Caco-2 (cell line): ENCODE measurements around the gene RAB10. TPM values are rescaled to one million over a fixed set of nuclear protein-coding genes. Genes with fewer than 3 reads are reported as not detected.

Experiments
- BruUV-seq: library from RNA; stranded (reverse); fragments of 400-500 nt; replicated peaks from 2 replicates; lab custom pipeline; 2021; lab: Mats Ljungman, UMichigan
- CTCF ChIA-PET: fragments of 300-600 bp; sonication (Branson Sonifier 250); formaldehyde crosslinking; loops from one replicate; lab custom pipeline; 2022; ENCODE audit warnings: antibody characterized with exemption; lab: Charles Lee
- POLR2A ChIA-PET: fragments of 300-600 bp; sonication (Branson Sonifier 250); formaldehyde crosslinking; loops from one replicate; lab custom pipeline; 2022; ENCODE audit warnings: antibody characterized with exemption; lab: Charles Lee
- DNase-seq, 2 experiments: peaks; one replicate each; pipeline versions ENCODE4 v3.0.0 to v3.0.0-alpha.2; 2020 to 2022
- H3K27me3 ChIP-seq: replicated peaks from 2 replicates; pipeline ENCODE4 v1.6.0; 2011; ENCODE audit warnings: low read length; ENCODE audit not compliant: control insufficient read depth, insufficient read depth
- H3K36me3 ChIP-seq: 2 replicates; pipeline ENCODE4 v1.5.1; 2011; ENCODE audit warnings: low read length; ENCODE audit not compliant: control insufficient read depth, insufficient read depth
- H3K4me1 ChIP-seq: fragments of 250-450 bp; sonication (Bioruptor Pico); 2 replicates; pipeline ENCODE4 v1.5.1; 2020; ENCODE audit warnings: mild to moderate bottlenecking
- H3K4me3 ChIP-seq: 2 replicates; pipeline ENCODE4 v1.5.1; 2011; ENCODE audit warnings: low read depth, mild to moderate bottlenecking, control low read depth, low read length
- H3K9me3 ChIP-seq: fragments of 250-450 bp; sonication (Bioruptor Pico); 2 replicates; pipeline ENCODE4 v1.5.1; 2020; ENCODE audit warnings: mild to moderate bottlenecking, moderate library complexity
- H3K27ac Mint-ChIP-seq: one replicate; pipeline ENCODE4 v1.8.0; 2022; ENCODE audit warnings: mixed read lengths; ENCODE audit not compliant: unreplicated experiment
- H3K27me3 Mint-ChIP-seq: one replicate; pipeline ENCODE4 v1.8.0; 2022; ENCODE audit warnings: mixed read lengths; ENCODE audit not compliant: insufficient read depth, unreplicated experiment
- H3K36me3 Mint-ChIP-seq: one replicate; pipeline ENCODE4 v1.8.0; 2022; ENCODE audit warnings: mild to moderate bottlenecking, mixed read lengths; ENCODE audit not compliant: insufficient read depth, unreplicated experiment
- H3K4me1 Mint-ChIP-seq: one replicate; pipeline ENCODE4 v1.8.0; 2022; ENCODE audit warnings: low read depth, mixed read lengths; ENCODE audit not compliant: unreplicated experiment
- H3K4me3 Mint-ChIP-seq: one replicate; pipeline ENCODE4 v1.8.0; 2022; ENCODE audit warnings: mild to moderate bottlenecking, moderate library complexity, mixed read lengths; ENCODE audit not compliant: unreplicated experiment
- H3K9me3 Mint-ChIP-seq: one replicate; pipeline ENCODE4 v1.8.0; 2022; ENCODE audit warnings: mixed read lengths; ENCODE audit not compliant: unreplicated experiment
- intact Hi-C: fragments of 100-400 bp; cut with micrococcal nuclease; formaldehyde crosslinking; loops from one replicate; pipeline ENCODE4 v1.10.0; 2022; ENCODE audit not compliant: unreplicated experiment
- total RNA-seq: library from RNA; stranded (reverse); gene quantifications from 2 replicates; pipeline ENCODE4 v1.2.3, GENCODE V29; 2022
- TF ChIP-seq, protein P1 (sequence below), 2 experiments: fragments of 200-600 bp in 1 of 2; IDR thresholded peaks; 1 replicate in 1 of 2; 2 replicates in 1 of 2; pipeline versions ENCODE4 v1.5.1 to v1.8.0; 2011 to 2022; ENCODE audit warnings: antibody characterized with exemption in 1 of 2, control low read depth in 1 of 2, inconsistent platforms in 1 of 2, low read depth in 1 of 2, low read length in 1 of 2, mild to moderate bottlenecking in 1 of 2, moderate library complexity in 1 of 2; ENCODE audit not compliant: insufficient read depth in 1 of 2, severe bottlenecking in 1 of 2, unreplicated experiment in 1 of 2

The RAB10 gene
- total RNA-seq, 1 experiment from 2014 or later: 213 TPM

DNA sequence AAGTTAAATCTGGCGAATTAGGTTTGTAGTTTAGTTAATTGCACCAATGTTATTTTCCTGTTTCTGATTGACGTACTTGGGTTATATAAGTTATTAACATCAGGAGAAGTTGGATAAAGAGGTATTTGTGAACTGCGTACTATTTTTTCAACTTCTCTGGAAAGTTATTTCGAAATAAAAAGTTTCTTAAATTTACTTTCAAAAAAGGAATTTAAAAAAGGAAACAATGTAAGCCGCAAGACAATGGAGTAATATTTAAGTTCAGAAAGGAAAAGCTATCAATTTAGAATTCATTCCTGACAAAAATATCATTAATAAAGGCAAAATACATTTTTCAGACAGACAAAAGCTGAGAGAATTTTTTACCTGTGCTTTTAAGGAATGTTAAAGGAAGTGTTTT is 47.7 kb downstream of the RAB10 start:
- Mint-ChIP-seq H3K9me3 (peaks cover 54% of the 10 kb centered on the region), H3K4me1 (peaks cover 21% of the 10 kb centered on the region), H3K27me3 (no peaks in the 10 kb centered on the region), H3K36me3 (peaks cover 79% of the 10 kb centered on the region), H3K27ac (peak overlapping the region; percentile 11), H3K4me3 (no peak overlapping the region)
- no TSS peak for BruUV-seq
- TF ChIP-seq, protein P1, sequence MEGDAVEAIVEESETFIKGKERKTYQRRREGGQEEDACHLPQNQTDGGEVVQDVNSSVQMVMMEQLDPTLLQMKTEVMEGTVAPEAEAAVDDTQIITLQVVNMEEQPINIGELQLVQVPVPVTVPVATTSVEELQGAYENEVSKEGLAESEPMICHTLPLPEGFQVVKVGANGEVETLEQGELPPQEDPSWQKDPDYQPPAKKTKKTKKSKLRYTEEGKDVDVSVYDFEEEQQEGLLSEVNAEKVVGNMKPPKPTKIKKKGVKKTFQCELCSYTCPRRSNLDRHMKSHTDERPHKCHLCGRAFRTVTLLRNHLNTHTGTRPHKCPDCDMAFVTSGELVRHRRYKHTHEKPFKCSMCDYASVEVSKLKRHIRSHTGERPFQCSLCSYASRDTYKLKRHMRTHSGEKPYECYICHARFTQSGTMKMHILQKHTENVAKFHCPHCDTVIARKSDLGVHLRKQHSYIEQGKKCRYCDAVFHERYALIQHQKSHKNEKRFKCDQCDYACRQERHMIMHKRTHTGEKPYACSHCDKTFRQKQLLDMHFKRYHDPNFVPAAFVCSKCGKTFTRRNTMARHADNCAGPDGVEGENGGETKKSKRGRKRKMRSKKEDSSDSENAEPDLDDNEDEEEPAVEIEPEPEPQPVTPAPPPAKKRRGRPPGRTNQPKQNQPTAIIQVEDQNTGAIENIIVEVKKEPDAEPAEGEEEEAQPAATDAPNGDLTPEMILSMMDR (IDR thresholded peaks at IDR 0.05; ENCODE audit: insufficient read depth in 1 of 2, low read depth in 1 of 2, low read length in 1 of 2, severe bottlenecking in 1 of 2, unreplicated experiment in 1 of 2): no peak
- POLR2A ChIA-PET: no interaction called here
- no peaks in the 10 kb centered on the region for H3K27me3 ChIP-seq
- no peak for DNase-seq
- H3K4me1 ChIP-seq: no peaks in the 10 kb centered on the region
- no peak overlapping the region for H3K4me3 ChIP-seq
- CTCF ChIA-PET: no interaction called here
- H3K9me3 ChIP-seq: no peaks in the 10 kb centered on the region; the same call in 1 of the 2 replicates
- intact Hi-C loops: no loop called here
- H3K36me3 ChIP-seq: peaks cover 3% of the 10 kb centered on the region

DNA sequence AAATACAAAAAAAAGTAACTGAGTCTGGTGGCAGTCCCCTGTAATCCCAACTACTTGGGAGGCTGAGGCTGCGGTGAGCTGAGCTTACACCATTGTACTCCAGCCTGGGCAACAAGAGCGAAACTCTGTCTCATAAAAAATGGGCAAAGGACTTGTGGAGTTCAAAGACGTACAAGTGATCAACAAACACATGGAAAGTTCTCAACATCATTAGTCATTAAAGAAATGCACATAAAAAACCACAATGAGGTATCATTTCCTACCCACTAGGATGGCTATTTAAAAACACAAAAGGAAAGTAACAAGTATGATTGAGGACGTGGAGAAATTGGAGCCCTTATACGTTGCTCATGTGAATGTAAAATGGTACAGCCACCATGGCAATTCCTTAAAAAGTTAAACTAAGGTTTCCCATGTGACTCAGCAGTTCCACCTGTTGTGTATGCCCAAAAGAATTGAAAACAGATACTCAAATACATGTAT is 52.3 kb downstream of the RAB10 start:
- ChIA-PET CTCF (interaction anchor here (0.9 kb wide), 1 partner anchor 10 kb away, joined by 4 read pairs; no protein-coding TSS in a partner anchor), POLR2A (no interaction called here)
- Histone ChIP-seq H3K36me3 (no peaks in the 10 kb centered on the region), H3K27me3 (no peaks in the 10 kb centered on the region), H3K4me3 (no peak overlapping the region), H3K9me3 (no peaks in the 10 kb centered on the region; the same call in 1 of the 2 replicates), H3K4me1 (no peaks in the 10 kb centered on the region)
- peaks cover 56% of the 10 kb centered on the region for H3K36me3 Mint-ChIP-seq
- peaks cover 23% of the 10 kb centered on the region for H3K9me3 Mint-ChIP-seq
- no peak for DNase-seq
- peaks cover 11% of the 10 kb centered on the region for H3K4me1 Mint-ChIP-seq
- no peak overlapping the region for H3K4me3 Mint-ChIP-seq
- TF ChIP-seq, protein P1 (IDR thresholded peaks at IDR 0.05; ENCODE audit: insufficient read depth in 1 of 2, low read depth in 1 of 2, low read length in 1 of 2, severe bottlenecking in 1 of 2, unreplicated experiment in 1 of 2): no peak
- intact Hi-C loops: loop anchor here (5.0 kb wide), 1 partner anchor 134 kb away; no protein-coding TSS in a partner anchor
- no TSS peak for BruUV-seq
- H3K27ac Mint-ChIP-seq: no peak overlapping the region
- no peaks in the 10 kb centered on the region for H3K27me3 Mint-ChIP-seq

DNA sequence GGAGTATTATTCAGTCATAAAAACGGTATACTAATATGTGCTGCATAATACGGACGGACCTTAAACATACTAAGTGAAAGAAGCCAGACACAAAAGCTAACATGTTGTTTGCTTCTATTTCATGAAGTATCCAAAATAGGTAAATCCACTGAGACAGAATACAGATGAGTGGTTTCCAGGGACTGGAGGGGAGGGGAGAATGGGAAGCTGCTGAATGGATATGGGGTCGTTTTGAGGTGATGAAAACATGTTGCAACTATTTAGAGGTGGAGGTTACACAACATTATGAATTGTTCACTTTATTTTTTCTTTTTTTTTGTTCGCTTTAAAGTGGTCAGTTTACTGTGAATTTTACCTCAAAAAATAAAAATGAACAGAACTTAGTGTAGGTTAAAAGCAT is 52.9 kb downstream of the RAB10 start:
- Histone ChIP-seq H3K27me3 (no peaks in the 10 kb centered on the region), H3K4me1 (no peaks in the 10 kb centered on the region), H3K9me3 (no peaks in the 10 kb centered on the region; the same call in 1 of the 2 replicates), H3K4me3 (no peak overlapping the region), H3K36me3 (no peaks in the 10 kb centered on the region)
- Mint-ChIP-seq H3K9me3 (peaks cover 18% of the 10 kb centered on the region), H3K36me3 (peaks cover 53% of the 10 kb centered on the region), H3K4me3 (no peak overlapping the region), H3K27me3 (no peaks in the 10 kb centered on the region), H3K4me1 (peaks cover 14% of the 10 kb centered on the region), H3K27ac (no peak overlapping the region)
- intact Hi-C loops: loop anchor here (5.0 kb wide), 1 partner anchor 134 kb away; no protein-coding TSS in a partner anchor
- no peak for DNase-seq
- TF ChIP-seq, protein P1 (IDR thresholded peaks at IDR 0.05; ENCODE audit: insufficient read depth in 1 of 2, low read depth in 1 of 2, low read length in 1 of 2, severe bottlenecking in 1 of 2, unreplicated experiment in 1 of 2): no peak
- CTCF ChIA-PET: interaction anchor here (0.9 kb wide), 1 partner anchor 11 kb away, joined by 4 read pairs; no protein-coding TSS in a partner anchor
- POLR2A ChIA-PET: no interaction called here
- BruUV-seq: no TSS peak
